MM.1S (cell line): Measurements from ENCODE around the gene HIP1.

Source experiments
- EZH2 ChIP-seq: fragments of 300-600 bp; sonication (generic); optimal IDR thresholded peaks from 2 replicates; pipeline ENCODE3; 2017; ENCODE audit warnings: low read depth, mild to moderate bottlenecking, antibody characterized with exemption, low read length, mixed read lengths
- TF ChIP-seq, protein P1 (sequence below): fragments of 300-600 bp; sonication (generic); IDR thresholded peaks from 2 replicates; pipeline ENCODE4 v1.5.1; 2016; ENCODE audit warnings: antibody characterized with exemption, low read length, mixed read lengths

- TF ChIP-seq, protein P1, sequence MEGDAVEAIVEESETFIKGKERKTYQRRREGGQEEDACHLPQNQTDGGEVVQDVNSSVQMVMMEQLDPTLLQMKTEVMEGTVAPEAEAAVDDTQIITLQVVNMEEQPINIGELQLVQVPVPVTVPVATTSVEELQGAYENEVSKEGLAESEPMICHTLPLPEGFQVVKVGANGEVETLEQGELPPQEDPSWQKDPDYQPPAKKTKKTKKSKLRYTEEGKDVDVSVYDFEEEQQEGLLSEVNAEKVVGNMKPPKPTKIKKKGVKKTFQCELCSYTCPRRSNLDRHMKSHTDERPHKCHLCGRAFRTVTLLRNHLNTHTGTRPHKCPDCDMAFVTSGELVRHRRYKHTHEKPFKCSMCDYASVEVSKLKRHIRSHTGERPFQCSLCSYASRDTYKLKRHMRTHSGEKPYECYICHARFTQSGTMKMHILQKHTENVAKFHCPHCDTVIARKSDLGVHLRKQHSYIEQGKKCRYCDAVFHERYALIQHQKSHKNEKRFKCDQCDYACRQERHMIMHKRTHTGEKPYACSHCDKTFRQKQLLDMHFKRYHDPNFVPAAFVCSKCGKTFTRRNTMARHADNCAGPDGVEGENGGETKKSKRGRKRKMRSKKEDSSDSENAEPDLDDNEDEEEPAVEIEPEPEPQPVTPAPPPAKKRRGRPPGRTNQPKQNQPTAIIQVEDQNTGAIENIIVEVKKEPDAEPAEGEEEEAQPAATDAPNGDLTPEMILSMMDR: no peak
- no peak for TF ChIP-seq EZH2
Measured at GRCh38 chr7:75546237-75547015, 192.3 kb downstream of the HIP1 start.
